WTC11 (cell line): Measurements from ENCODE around the gene CETP. TPM values are rescaled to one million over a fixed set of nuclear protein-coding genes. Genes with fewer than 3 reads are reported as not detected.

Experiments
- ATAC-seq: fragments of 200-7000 bp; cut with Tn5 transposase; 2 replicates; pipeline ENCODE4 v1.10.0; 2021; ENCODE audit warnings: mild to moderate bottlenecking, moderate library complexity
- CTCF ChIA-PET: fragments of 300-600 bp; sonication (Branson Sonifier 250); formaldehyde crosslinking; loops from one replicate; lab custom pipeline; 2021; ENCODE audit warnings: antibody characterized with exemption; lab: Charles Lee
- POLR2A ChIA-PET: fragments of 350-600 bp; sonication (Branson Sonifier 250); formaldehyde crosslinking; loops from one replicate; lab custom pipeline; 2021; ENCODE audit warnings: antibody characterized with exemption; lab: Charles Lee
- DNase-seq: peaks from one replicate; pipeline ENCODE4 v3.0.0; 2021; ENCODE audit warnings: low spot score
- H3K27ac Mint-ChIP-seq: 2 replicates; pipeline ENCODE4 v1.8.0; 2021; ENCODE audit warnings: mixed read lengths
- H3K27me3 Mint-ChIP-seq: 2 replicates; pipeline ENCODE4 v1.8.0; 2021; ENCODE audit warnings: low read depth, mild to moderate bottlenecking, moderate library complexity, mixed read lengths
- H3K36me3 Mint-ChIP-seq: 2 replicates; pipeline ENCODE4 v1.8.0; 2021; ENCODE audit warnings: mixed read lengths
- H3K4me1 Mint-ChIP-seq: 2 replicates; pipeline ENCODE4 v1.8.0; 2022; ENCODE audit warnings: mixed read lengths
- H3K4me3 Mint-ChIP-seq: 2 replicates; pipeline ENCODE4 v1.8.0; 2021; ENCODE audit warnings: mild to moderate bottlenecking, moderate library complexity, mixed read lengths
- H3K9me3 Mint-ChIP-seq: 2 replicates; pipeline ENCODE4 v1.8.0; 2021; ENCODE audit warnings: mixed read lengths
- ATF6 ChIP-seq: sonication (generic); formaldehyde crosslinking; IDR thresholded peaks from 2 replicates; pipeline ENCODE4 v1.8.1; 2023; ENCODE audit warnings: mild to moderate bottlenecking, missing genetic modification reagents
- CREM ChIP-seq: sonication (generic); formaldehyde crosslinking; IDR thresholded peaks from 2 replicates; pipeline ENCODE4 v1.8.1; 2022; ENCODE audit warnings: mild to moderate bottlenecking, missing genetic modification reagents, moderate library complexity
- EMX1 ChIP-seq: fragments of 250-450 bp; sonication (Bioruptor Pico); IDR thresholded peaks from 2 replicates; pipeline ENCODE4 v1.8.0; 2021; ENCODE audit warnings: mild to moderate bottlenecking
- GABPB1 ChIP-seq: sonication (generic); formaldehyde crosslinking; IDR thresholded peaks from 2 replicates; pipeline ENCODE4 v1.8.1; 2023; ENCODE audit warnings: mild to moderate bottlenecking, missing genetic modification reagents
- GRHL2 ChIP-seq: fragments of 250-450 bp; sonication (Bioruptor Pico); IDR thresholded peaks from 2 replicates; pipeline ENCODE4 v1.8.0; 2022; ENCODE audit warnings: mild to moderate bottlenecking, moderate library complexity; ENCODE audit not compliant: insufficient replicate concordance, severe bottlenecking
- SMAD4 ChIP-seq: sonication (generic); formaldehyde crosslinking; IDR thresholded peaks from 2 replicates; pipeline ENCODE4 v1.8.0; 2022; ENCODE audit warnings: mild to moderate bottlenecking, missing genetic modification reagents
- TCF7 ChIP-seq: sonication (generic); formaldehyde crosslinking; IDR thresholded peaks from 2 replicates; pipeline ENCODE4 v1.8.0; 2022; ENCODE audit warnings: mild to moderate bottlenecking, low read depth, missing genetic modification reagents, moderate library complexity
- USF1 ChIP-seq: sonication (generic); formaldehyde crosslinking; IDR thresholded peaks from 2 replicates; pipeline ENCODE4 v1.8.0; 2022; ENCODE audit warnings: mild to moderate bottlenecking, missing genetic modification reagents
- USF2 ChIP-seq: sonication (generic); formaldehyde crosslinking; IDR thresholded peaks from 2 replicates; pipeline ENCODE4 v1.8.1; 2023; ENCODE audit warnings: mild to moderate bottlenecking, missing genetic modification reagents, moderate library complexity
- ZMAT4 ChIP-seq: fragments of 250-450 bp; sonication (Bioruptor Pico); IDR thresholded peaks from 2 replicates; pipeline ENCODE4 v1.9.0; 2021; ENCODE audit warnings: mild to moderate bottlenecking
- ZNF317 ChIP-seq: sonication (generic); formaldehyde crosslinking; IDR thresholded peaks from 2 replicates; pipeline ENCODE4 v1.8.1; 2023; ENCODE audit warnings: low read depth, mild to moderate bottlenecking, moderate library complexity, missing genetic modification reagents, borderline replicate concordance
- ZNF396 ChIP-seq: fragments of 250-450 bp; sonication (Bioruptor Pico); IDR thresholded peaks from 2 replicates; pipeline ENCODE4 v1.8.0; 2021; ENCODE audit warnings: mild to moderate bottlenecking, moderate library complexity, borderline replicate concordance
- ZNF423 ChIP-seq: fragments of 250-450 bp; sonication (Bioruptor Pico); IDR thresholded peaks from 2 replicates; pipeline ENCODE4 v2.1.2; 2022; ENCODE audit warnings: mild to moderate bottlenecking, moderate library complexity
- ZNF512 ChIP-seq: sonication (generic); formaldehyde crosslinking; IDR thresholded peaks from 2 replicates; pipeline ENCODE4 v1.8.1; 2022; ENCODE audit warnings: missing genetic modification reagents, borderline replicate concordance
- total RNA-seq: library from RNA; stranded (reverse); gene quantifications from 3 replicates; pipeline ENCODE4 v1.2.3, GENCODE V29; 2021

CETP gene
- total RNA-seq, 1 experiment from 2014 or later = not detected

- DNase-seq (no peak), ATAC-seq (no peak)
- Mint-ChIP-seq H3K4me3 (no peak overlapping the region), H3K27ac (no peak overlapping the region), H3K9me3 (no peaks in the 10 kb centered on the region; the same call in 1 of the 2 replicates), H3K4me1 (peaks cover 12% of the 10 kb centered on the region; the same call in 1 of the 2 replicates), H3K27me3 (no peaks in the 10 kb centered on the region; the same call in 1 of the 2 replicates), H3K36me3 (no peaks in the 10 kb centered on the region)
- TF ChIP-seq GABPB1 (CRISPR knock-in tag) (no peak), CREM (CRISPR knock-in tag) (no peak), GRHL2 (CRISPR knock-in tag) (no peak), ATF6 (CRISPR knock-in tag) (no peak)
- ChIA-PET POLR2A (no interaction called here), CTCF (interaction anchor here (0.9 kb wide), 1 partner anchor 67 kb away, joined by 4 read pairs; no protein-coding TSS in a partner anchor)
Measured at GRCh38 chr16:57029161-57030160, 67.7 kb downstream of the CETP start.

- Mint-ChIP-seq H3K36me3 (no peaks in the 10 kb centered on the region), H3K27me3 (no peaks in the 10 kb centered on the region; the same call in 1 of the 2 replicates), H3K27ac (no peak overlapping the region), H3K9me3 (no peaks in the 10 kb centered on the region; the same call in 1 of the 2 replicates), H3K4me3 (no peak overlapping the region), H3K4me1 (peaks cover 12% of the 10 kb centered on the region; the same call in 1 of the 2 replicates)
- ChIA-PET CTCF (interaction anchor here (0.5 to 4.0 kb wide), 4 partner anchors 16 to 484 kb away, joined by 3 to 20 read pairs (median 4); no protein-coding TSS in a partner anchor), POLR2A (no interaction called here)
- DNase-seq (no peak), ATAC-seq (no peak)
- TF ChIP-seq ZNF317 = no peak
- no peak for TF ChIP-seq ZNF396
- TF ChIP-seq USF2 (CRISPR knock-in tag) = no peak
- no peak for TF ChIP-seq ZNF423 (CRISPR knock-in tag)
- TF ChIP-seq ZMAT4 (CRISPR knock-in tag) = no peak
- TF ChIP-seq TCF7 (CRISPR knock-in tag) = no peak
- no peak for TF ChIP-seq EMX1
- no peak for TF ChIP-seq USF1 (CRISPR knock-in tag)
- no peak for TF ChIP-seq ZNF512 (CRISPR knock-in tag)
- no peak for TF ChIP-seq SMAD4 (CRISPR knock-in tag)
Measured at GRCh38 chr16:57030346-57030902, 68.7 kb downstream of the CETP start.
